AG09309 (cell line): ENCODE measurements around the gene SPEN.

Experiments used
- DNase-seq: peaks from one replicate; pipeline ENCODE4 v3.0.0-alpha.2; 2010; ENCODE audit warnings: low read depth
- H3K4me3 ChIP-seq: 2 replicates; pipeline ENCODE4 v1.5.1; 2011; ENCODE audit warnings: mild to moderate bottlenecking, low read depth, low read length, moderate library complexity; ENCODE audit not compliant: control insufficient read depth
- TF ChIP-seq, protein P1 (sequence below): IDR thresholded peaks from 2 replicates; pipeline ENCODE4 v1.5.1; 2011; ENCODE audit warnings: mild to moderate bottlenecking, low read depth, low read length, inconsistent platforms; ENCODE audit not compliant: insufficient read depth, control insufficient read depth; ENCODE audit errors: missing control alignments

The SPEN gene

DNA sequence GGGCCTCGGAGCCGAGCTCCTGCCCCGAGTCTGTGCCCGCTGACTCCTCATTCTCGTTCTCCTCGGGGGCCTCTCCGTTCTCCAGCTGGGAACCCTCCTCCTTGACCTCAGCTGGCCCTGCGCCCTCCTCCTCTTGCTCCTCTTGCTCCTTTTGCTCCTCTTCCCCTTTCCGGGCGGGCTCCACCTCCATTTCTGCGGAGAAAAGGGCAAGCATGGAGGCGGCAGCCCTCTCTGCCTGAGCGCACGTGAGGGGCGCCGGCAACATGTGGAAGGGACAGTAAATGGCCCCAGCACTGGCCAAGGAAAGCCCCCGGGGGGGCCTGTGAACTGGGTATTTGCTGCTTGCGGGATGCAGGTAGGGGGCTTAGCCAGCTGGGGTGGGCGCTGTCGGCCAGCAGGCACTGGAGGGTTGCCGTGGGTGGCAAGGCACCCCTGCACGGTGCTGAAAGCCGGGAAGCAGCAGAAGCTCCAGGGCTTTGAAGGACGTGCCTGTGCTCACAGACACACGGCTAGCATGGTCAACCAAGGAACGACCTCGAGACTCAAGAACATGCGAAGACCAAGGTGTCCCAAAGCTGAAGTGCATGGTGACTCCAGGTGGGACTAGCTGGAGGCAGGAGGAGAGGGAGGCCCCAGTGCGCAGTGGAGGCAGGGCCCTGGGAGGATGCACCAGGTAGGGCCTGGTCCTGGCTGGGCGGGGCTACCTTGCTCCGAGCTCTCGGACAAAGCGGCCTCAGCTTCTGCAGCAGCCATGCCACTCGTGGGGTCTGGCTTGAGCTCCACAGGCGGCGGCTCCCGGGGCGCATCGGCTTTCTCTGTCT, 97.7 kb downstream of the SPEN start:
- TF ChIP-seq, protein P1, sequence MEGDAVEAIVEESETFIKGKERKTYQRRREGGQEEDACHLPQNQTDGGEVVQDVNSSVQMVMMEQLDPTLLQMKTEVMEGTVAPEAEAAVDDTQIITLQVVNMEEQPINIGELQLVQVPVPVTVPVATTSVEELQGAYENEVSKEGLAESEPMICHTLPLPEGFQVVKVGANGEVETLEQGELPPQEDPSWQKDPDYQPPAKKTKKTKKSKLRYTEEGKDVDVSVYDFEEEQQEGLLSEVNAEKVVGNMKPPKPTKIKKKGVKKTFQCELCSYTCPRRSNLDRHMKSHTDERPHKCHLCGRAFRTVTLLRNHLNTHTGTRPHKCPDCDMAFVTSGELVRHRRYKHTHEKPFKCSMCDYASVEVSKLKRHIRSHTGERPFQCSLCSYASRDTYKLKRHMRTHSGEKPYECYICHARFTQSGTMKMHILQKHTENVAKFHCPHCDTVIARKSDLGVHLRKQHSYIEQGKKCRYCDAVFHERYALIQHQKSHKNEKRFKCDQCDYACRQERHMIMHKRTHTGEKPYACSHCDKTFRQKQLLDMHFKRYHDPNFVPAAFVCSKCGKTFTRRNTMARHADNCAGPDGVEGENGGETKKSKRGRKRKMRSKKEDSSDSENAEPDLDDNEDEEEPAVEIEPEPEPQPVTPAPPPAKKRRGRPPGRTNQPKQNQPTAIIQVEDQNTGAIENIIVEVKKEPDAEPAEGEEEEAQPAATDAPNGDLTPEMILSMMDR = no peak
- no peak overlapping the region for H3K4me3 ChIP-seq
- DNase-seq = no peak

DNA sequence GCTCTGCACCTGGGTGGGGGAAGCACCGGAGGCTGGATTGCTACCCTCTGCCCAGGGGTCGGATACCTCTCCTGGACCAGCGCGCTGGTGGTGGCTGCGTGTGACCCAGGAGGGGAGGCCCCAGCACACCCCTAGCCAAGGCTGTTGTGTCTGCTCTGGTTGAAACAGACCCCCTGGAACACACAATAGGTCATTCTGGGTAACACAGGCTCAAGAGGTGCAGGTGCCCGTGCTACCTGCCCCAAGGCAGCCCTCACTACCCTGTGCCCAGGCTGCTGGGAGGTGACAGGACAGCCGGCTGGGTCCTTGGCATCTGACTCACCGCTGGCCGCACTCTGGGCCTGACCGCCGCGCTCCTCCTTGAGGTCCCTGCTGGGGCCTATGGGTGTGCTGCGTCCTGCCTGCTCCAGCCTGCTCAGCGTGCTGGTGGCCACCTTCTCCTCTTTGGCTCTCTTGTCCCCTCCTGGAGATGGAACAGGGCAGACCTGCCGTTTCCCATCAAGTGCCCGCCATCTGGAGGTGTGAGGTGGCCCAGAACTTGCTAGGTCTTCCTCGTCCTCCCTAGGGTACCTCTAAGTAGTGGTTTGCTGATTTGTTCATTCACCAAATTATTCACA, 98.4 kb downstream of the SPEN start:
- DNase-seq = no peak
- TF ChIP-seq, protein P1 = no peak
- no peak overlapping the region for H3K4me3 ChIP-seq

DNA sequence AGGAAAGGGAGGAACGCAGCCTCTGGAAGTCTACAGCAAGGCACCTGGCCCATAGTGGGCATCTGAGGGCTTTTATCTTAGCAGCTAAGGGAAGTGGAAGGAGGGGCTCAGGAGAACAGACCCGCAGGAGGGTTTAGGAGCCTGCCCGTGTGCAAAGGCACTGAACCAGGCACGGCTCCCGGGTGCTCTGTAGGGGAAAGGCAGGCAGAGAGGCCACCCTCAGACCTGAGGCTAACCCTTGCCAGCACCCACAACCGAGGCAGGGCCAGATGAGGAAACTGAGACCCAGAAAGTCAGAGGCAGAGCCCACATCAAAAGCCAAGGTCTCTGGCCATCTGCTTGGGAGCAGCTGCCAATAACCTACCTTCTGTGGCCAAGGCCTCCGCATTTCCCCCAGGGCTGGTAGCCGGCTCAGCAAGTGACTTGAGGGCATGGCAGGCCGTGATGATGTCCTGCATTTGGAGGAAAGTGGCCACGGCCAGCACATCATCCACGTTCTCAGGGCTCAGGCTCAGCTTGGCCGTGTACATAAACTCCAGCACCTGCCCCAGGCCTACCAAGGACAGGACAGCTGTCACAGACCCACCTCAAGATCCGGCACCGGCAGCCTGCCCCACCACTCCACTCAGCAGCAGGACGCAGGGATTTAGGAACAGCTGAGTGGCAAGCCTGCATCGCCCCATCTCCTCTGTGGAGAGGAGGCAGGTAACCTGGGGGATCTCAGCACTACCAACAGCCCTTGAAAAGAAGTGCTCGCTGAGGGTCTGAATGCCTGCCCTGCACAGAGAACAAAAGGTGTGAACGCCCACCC, 99.3 kb downstream of the SPEN start:
- no peak for DNase-seq
- H3K4me3 ChIP-seq = no peak overlapping the region
- TF ChIP-seq, protein P1 = no peak

DNA sequence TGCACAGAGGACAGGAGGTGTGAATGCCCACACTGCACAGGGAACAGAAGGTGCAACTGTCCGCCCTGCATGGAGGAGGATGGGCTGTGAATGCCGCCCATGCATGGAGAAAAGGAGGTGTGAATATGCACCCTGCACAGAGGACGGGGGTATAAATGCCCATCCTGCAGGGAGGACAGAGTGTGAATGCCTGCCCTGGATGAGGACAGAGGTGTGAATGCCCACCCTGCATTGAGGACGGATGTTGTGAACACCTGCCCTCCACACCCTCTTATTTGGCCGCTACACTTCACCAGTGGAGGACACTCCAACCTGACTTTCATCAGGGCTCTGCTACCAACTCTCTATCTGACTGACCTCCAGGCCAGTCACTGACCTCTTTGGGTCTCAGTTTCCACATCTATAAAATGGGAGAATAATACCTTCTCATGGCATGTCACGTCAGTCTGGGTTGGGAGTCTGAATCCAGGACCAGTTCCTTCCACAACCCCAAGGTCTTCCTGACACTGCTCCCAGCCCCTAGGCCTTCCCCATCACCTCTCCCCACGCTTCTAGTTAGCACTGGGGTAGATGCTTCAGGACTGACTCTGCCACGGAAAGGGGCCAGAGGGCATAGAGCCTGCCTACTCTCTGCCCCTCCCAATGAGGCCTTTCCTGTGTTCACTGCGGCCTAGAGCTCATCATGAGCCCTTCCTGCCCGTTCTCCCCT, 100.0 kb downstream of the SPEN start:
- TF ChIP-seq, protein P1 = no peak
- no peak overlapping the region for H3K4me3 ChIP-seq
- no peak for DNase-seq

DNA sequence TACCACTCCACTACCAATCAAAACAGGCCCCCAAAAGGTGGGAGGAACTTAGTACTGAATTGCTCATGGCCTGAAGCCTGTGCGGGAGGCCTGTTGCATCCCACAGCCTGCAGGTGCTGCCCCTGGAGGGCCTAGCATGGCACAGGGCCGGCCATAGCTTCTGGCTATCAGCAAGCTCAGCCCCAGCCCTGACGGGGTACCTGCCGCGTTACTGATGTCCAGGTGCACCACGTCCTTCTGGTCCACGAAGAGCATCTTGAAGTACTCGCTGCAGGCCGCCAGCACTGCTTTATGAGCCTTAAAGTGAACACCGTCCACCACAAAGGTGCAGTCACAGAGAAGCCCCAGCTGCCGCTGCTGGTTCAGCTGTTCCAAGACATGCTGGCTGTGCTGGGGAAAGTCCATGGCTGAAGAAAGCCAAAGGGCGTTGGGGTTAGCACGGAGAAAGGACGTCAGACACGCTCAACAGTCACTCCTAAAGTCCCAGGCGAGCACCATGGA, 100.6 kb downstream of the SPEN start:
- H3K4me3 ChIP-seq = no peak overlapping the region
- TF ChIP-seq, protein P1 = no peak
- DNase-seq = no peak
